ENCODE data around the gene FAM237B. TPM values are rescaled to one million over a fixed set of nuclear protein-coding genes. Genes with fewer than 3 reads are reported as not detected.

FAM237B gene
- total and polyA plus RNA-seq, 2 donors (not counting 1 experiment from before 2014, with no cell fraction given) = not detected

GRCh38 chr7:90312745-90313144 lies 8.4 kb downstream of the FAM237B start:
- Histone ChIP-seq H2AFZ (ENCODE audit: low read length) (no peak overlapping the region), H3K79me2 (ENCODE audit: control insufficient read depth, insufficient read depth, low read length) (no peaks in the 10 kb centered on the region), H3K9me3 (ENCODE audit: control insufficient read depth, insufficient read depth, low read depth, low read length) (no peaks in the 10 kb centered on the region), H3K4me3 (replicated peaks in 1 of 4; ENCODE audit: control extremely low read depth in 1 of 4, insufficient read depth in 1 of 4, low read depth in 3 of 4, low read length in 4 of 4) (no peak overlapping the region), H3K9ac (ENCODE audit: insufficient read depth, low read length) (no peak overlapping the region), H4K20me1 (ENCODE audit: control insufficient read depth, extremely low read depth, insufficient read depth, low read length) (no peaks in the 10 kb centered on the region), H3K4me2 (ENCODE audit: extremely low read depth, insufficient read depth, low read length) (no peak overlapping the region), H3K4me1 (ENCODE audit: control insufficient read depth, extremely low read depth, insufficient read depth, low read length) (no peaks in the 10 kb centered on the region), H3K27ac (ENCODE audit: insufficient read depth, low read length) (no peak overlapping the region), H3K36me3 (ENCODE audit: control insufficient read depth, insufficient read depth, low read length) (no peaks in the 10 kb centered on the region), H3K27me3 (ENCODE audit: control insufficient read depth, insufficient read depth, low read length) (no peaks in the 10 kb centered on the region)
- DNase-seq (ENCODE audit: low read depth in 2 of 2) = peak; percentile 3 to 21
- TF ChIP-seq, protein P1, sequence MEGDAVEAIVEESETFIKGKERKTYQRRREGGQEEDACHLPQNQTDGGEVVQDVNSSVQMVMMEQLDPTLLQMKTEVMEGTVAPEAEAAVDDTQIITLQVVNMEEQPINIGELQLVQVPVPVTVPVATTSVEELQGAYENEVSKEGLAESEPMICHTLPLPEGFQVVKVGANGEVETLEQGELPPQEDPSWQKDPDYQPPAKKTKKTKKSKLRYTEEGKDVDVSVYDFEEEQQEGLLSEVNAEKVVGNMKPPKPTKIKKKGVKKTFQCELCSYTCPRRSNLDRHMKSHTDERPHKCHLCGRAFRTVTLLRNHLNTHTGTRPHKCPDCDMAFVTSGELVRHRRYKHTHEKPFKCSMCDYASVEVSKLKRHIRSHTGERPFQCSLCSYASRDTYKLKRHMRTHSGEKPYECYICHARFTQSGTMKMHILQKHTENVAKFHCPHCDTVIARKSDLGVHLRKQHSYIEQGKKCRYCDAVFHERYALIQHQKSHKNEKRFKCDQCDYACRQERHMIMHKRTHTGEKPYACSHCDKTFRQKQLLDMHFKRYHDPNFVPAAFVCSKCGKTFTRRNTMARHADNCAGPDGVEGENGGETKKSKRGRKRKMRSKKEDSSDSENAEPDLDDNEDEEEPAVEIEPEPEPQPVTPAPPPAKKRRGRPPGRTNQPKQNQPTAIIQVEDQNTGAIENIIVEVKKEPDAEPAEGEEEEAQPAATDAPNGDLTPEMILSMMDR (conservative IDR thresholded peaks at IDR 0.05 in 1 of 2, IDR thresholded peaks at IDR 0.05 in 1 of 2; ENCODE audit: low read depth in 1 of 2, low read length in 2 of 2) = peak in 1 of 2 donors; percentile 41
- no peak for TF ChIP-seq EZH2 (IDR thresholded peaks at IDR 0.05; ENCODE audit: low read length, missing control alignments)

DNA sequence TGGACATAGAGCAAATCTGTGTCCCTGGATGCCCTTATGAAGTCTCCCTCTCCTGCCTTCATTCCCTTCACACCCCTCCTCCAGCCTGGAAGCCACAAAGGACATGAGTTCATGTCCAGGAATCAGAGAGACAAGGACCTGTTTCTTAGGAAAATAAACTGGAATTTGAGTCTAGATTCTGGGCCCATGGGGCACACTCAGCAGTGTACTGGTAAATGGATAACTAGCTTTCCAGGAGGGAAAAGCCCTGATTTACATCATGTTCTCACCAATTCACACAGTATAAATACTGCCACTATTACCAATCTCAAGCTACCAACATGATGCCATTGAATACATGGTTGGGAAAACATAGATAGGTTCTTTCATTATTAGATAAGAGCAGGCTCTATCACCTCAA lies 9.9 kb downstream of the FAM237B start:
- H4K20me1 ChIP-seq (ENCODE audit: control insufficient read depth, extremely low read depth, insufficient read depth, low read length) = no peaks in the 10 kb centered on the region
- no peaks in the 10 kb centered on the region for H3K79me2 ChIP-seq (ENCODE audit: control insufficient read depth, insufficient read depth, low read length)
- H3K4me1 ChIP-seq (ENCODE audit: control insufficient read depth, extremely low read depth, insufficient read depth, low read length) = no peaks in the 10 kb centered on the region
- H3K36me3 ChIP-seq (ENCODE audit: control insufficient read depth, insufficient read depth, low read length) = no peaks in the 10 kb centered on the region
- H3K27me3 ChIP-seq (ENCODE audit: control insufficient read depth, insufficient read depth, low read length) = no peaks in the 10 kb centered on the region
- H3K9ac ChIP-seq (ENCODE audit: insufficient read depth, low read length) = no peak overlapping the region
- no peak overlapping the region for H3K4me3 ChIP-seq (replicated peaks in 1 of 4; ENCODE audit: control extremely low read depth in 1 of 4, insufficient read depth in 1 of 4, low read depth in 3 of 4, low read length in 4 of 4)
- H3K4me2 ChIP-seq (ENCODE audit: extremely low read depth, insufficient read depth, low read length) = no peak overlapping the region
- no peak overlapping the region for H2AFZ ChIP-seq (ENCODE audit: low read length)
- H3K9me3 ChIP-seq (ENCODE audit: control insufficient read depth, insufficient read depth, low read depth, low read length) = no peaks in the 10 kb centered on the region
- H3K27ac ChIP-seq (ENCODE audit: insufficient read depth, low read length) = no peak overlapping the region
- DNase-seq (ENCODE audit: low read depth in 2 of 2) = no peak
- TF ChIP-seq, protein P1 (conservative IDR thresholded peaks at IDR 0.05 in 1 of 2, IDR thresholded peaks at IDR 0.05 in 1 of 2; ENCODE audit: low read depth in 1 of 2, low read length in 2 of 2) = no peak
- TF ChIP-seq EZH2 (IDR thresholded peaks at IDR 0.05; ENCODE audit: low read length, missing control alignments) = no peak

DNA sequence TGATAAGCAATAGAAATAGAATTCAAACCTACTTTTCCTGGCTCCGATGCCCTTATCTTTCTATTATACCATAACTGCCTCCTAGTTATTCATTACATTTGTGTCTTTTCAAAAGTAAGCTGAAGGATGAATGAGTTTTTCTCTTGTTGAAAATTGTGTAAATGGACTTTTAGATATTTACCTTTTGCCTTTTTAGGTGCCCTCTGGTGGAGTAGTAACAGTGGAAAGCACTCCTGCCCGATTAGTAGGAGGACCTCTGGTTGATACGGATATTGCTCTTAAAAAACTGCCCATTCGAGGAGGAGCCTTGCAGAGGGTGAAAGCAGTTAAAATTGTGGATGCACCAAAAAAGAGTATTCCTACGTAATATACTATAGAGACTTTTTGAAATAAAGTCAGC lies 11.2 kb downstream of the FAM237B start:
- Histone ChIP-seq H2AFZ (ENCODE audit: low read length) (no peak overlapping the region), H3K27me3 (ENCODE audit: control insufficient read depth, insufficient read depth, low read length) (no peaks in the 10 kb centered on the region), H3K4me2 (ENCODE audit: extremely low read depth, insufficient read depth, low read length) (no peak overlapping the region), H3K79me2 (ENCODE audit: control insufficient read depth, insufficient read depth, low read length) (no peaks in the 10 kb centered on the region), H3K9ac (ENCODE audit: insufficient read depth, low read length) (no peak overlapping the region), H3K9me3 (ENCODE audit: control insufficient read depth, insufficient read depth, low read depth, low read length) (no peaks in the 10 kb centered on the region), H3K4me3 (replicated peaks in 1 of 4; ENCODE audit: control extremely low read depth in 1 of 4, insufficient read depth in 1 of 4, low read depth in 3 of 4, low read length in 4 of 4) (no peak overlapping the region), H3K4me1 (ENCODE audit: control insufficient read depth, extremely low read depth, insufficient read depth, low read length) (no peaks in the 10 kb centered on the region), H3K36me3 (ENCODE audit: control insufficient read depth, insufficient read depth, low read length) (no peaks in the 10 kb centered on the region), H4K20me1 (ENCODE audit: control insufficient read depth, extremely low read depth, insufficient read depth, low read length) (no peaks in the 10 kb centered on the region), H3K27ac (ENCODE audit: insufficient read depth, low read length) (no peak overlapping the region)
- DNase-seq (ENCODE audit: low read depth in 2 of 2) = no peak
- no peak for TF ChIP-seq EZH2 (IDR thresholded peaks at IDR 0.05; ENCODE audit: low read length, missing control alignments)
- TF ChIP-seq, protein P1 (conservative IDR thresholded peaks at IDR 0.05 in 1 of 2, IDR thresholded peaks at IDR 0.05 in 1 of 2; ENCODE audit: low read depth in 1 of 2, low read length in 2 of 2) = no peak
